NCI-H2029 (cell line): ENCODE data around the gene ALDH3A2.
"Not testable (repeated sequence)": the region's sequence is repeated elsewhere in the genome, so short reads cannot be mapped to it uniquely, and the experiment has no call there.

Source experiments
- DNase-seq: peaks from one replicate; lab custom pipeline; 2025; lab: John Stamatoyannopoulos, UW

Gene ALDH3A2

GRCh38 chr17:19678581-19679453, 30.3 kb downstream of the ALDH3A2 start:
- DNase-seq: no peak

- no peak for DNase-seq
These were observed 34.6 kb downstream of the ALDH3A2 start for GRCh38 chr17:19683117-19683516.

- DNase-seq: not testable (repeated sequence)
These were observed 36.5 kb downstream of the ALDH3A2 start for GRCh38 chr17:19684909-19685580.

- DNase-seq: no peak
These were observed 38.0 kb downstream of the ALDH3A2 start for GRCh38 chr17:19686400-19687090.

- DNase-seq: no peak
These were observed 53.7 kb downstream of the ALDH3A2 start for GRCh38 chr17:19702217-19702641.

GRCh38 chr17:19703106-19703827, 54.7 kb downstream of the ALDH3A2 start:
- peak; percentile 21 for DNase-seq

GRCh38 chr17:19703828-19704613, 55.5 kb downstream of the ALDH3A2 start:
- no peak for DNase-seq

GRCh38 chr17:19705201-19705600, 56.6 kb downstream of the ALDH3A2 start:
- DNase-seq: no peak

GRCh38 chr17:19705771-19706770, 57.5 kb downstream of the ALDH3A2 start:
- no peak for DNase-seq

GRCh38 chr17:19706791-19707727, 58.5 kb downstream of the ALDH3A2 start:
- DNase-seq: no peak

- no peak for DNase-seq
These were observed 59.2 kb downstream of the ALDH3A2 start for GRCh38 chr17:19707728-19708221.

- DNase-seq: no peak
These were observed 60.1 kb downstream of the ALDH3A2 start for GRCh38 chr17:19708431-19709175.

- DNase-seq: no peak
These were observed 61.3 kb downstream of the ALDH3A2 start for GRCh38 chr17:19709841-19710240.

- DNase-seq: no peak
These were observed 64.0 kb downstream of the ALDH3A2 start for GRCh38 chr17:19712436-19713004.

GRCh38 chr17:19713462-19713861, 64.9 kb downstream of the ALDH3A2 start:
- DNase-seq: no peak

GRCh38 chr17:19713901-19714361, 65.4 kb downstream of the ALDH3A2 start:
- no peak for DNase-seq
